HEK293 (cell line): ENCODE measurements around the gene PPM1E.

Source experiments
- CTCF ChIA-PET: fragments of 350-600 bp; formaldehyde crosslinking; extraction: SDS; loops from one replicate; lab custom pipeline; 2021; ENCODE audit warnings: antibody characterized with exemption; lab: Yijun Ruan, JAX
- POLR2A ChIA-PET: fragments of 300-600 bp; formaldehyde crosslinking; extraction: SDS; loops from one replicate; lab custom pipeline; 2020; ENCODE audit warnings: antibody characterized with exemption, inconsistent platforms; lab: Yijun Ruan, JAX
- H3K27ac ChIP-seq: fragments of 200-500 bp; sonication (Bioruptor generic); 2 replicates; pipeline ENCODE4 v1.5.1; 2014; ENCODE audit warnings: low read depth, low read length, control low read depth, inconsistent platforms; ENCODE audit errors: extremely low read depth
- H3K36me3 ChIP-seq, 2 experiments: fragments of 200-500 bp in 1 of 2; sonication (Bioruptor generic) in 1 of 2; 1 replicate in 1 of 2; 2 replicates in 1 of 2; pipeline ENCODE4 v1.5.1; 2014 to 2017; ENCODE audit warnings: inconsistent platforms in 2 of 2, low read length in 2 of 2; ENCODE audit not compliant: control insufficient read depth in 2 of 2, insufficient read depth in 1 of 2
- H3K4me1 ChIP-seq: fragments of 200-500 bp; sonication (Bioruptor generic); 2 replicates; pipeline ENCODE4 v1.5.1; 2014; ENCODE audit warnings: mild to moderate bottlenecking, low read length, inconsistent platforms; ENCODE audit not compliant: control insufficient read depth, insufficient read depth
- H3K4me3 ChIP-seq: 2 replicates; pipeline ENCODE4 v1.5.1; 2011; ENCODE audit warnings: low read depth, mild to moderate bottlenecking, control low read depth, low read length, moderate library complexity
- H3K9me3 ChIP-seq: fragments of 200-500 bp; sonication (Bioruptor generic); 2 replicates; pipeline ENCODE4 v1.5.1; 2014; ENCODE audit warnings: low read depth, low read length, inconsistent platforms; ENCODE audit not compliant: control insufficient read depth, insufficient read depth
- EGR2 ChIP-seq: fragments of 450-650 bp; formaldehyde crosslinking; IDR thresholded peaks from 2 replicates; pipeline ENCODE4 v1.5.1; 2016; ENCODE audit warnings: low read depth, missing biosample characterization, missing genetic modification characterization
- KLF10 ChIP-seq: fragments of 450-650 bp; IDR thresholded peaks from 2 replicates; pipeline ENCODE4 v1.5.1; 2018; ENCODE audit warnings: missing biosample characterization, mild to moderate bottlenecking, missing genetic modification characterization
- PATZ1 ChIP-seq: fragments of 450-650 bp; formaldehyde crosslinking; IDR thresholded peaks from 2 replicates; pipeline ENCODE4 v1.5.1; 2016; ENCODE audit warnings: missing biosample characterization, missing genetic modification characterization
- SP2 ChIP-seq: fragments of 450-650 bp; formaldehyde crosslinking; IDR thresholded peaks from 2 replicates; pipeline ENCODE4 v1.5.1; 2016; ENCODE audit warnings: missing biosample characterization, missing genetic modification characterization
- SP7 ChIP-seq: fragments of 450-650 bp; formaldehyde crosslinking; IDR thresholded peaks from 2 replicates; pipeline ENCODE4 v1.5.1; 2016; ENCODE audit warnings: missing biosample characterization, missing genetic modification characterization
- ZBTB1 ChIP-seq: fragments of 450-650 bp; formaldehyde crosslinking; IDR thresholded peaks from 2 replicates; pipeline ENCODE4 v1.5.1; 2016; ENCODE audit warnings: missing biosample characterization, missing genetic modification characterization
- ZBTB48 ChIP-seq: fragments of 450-650 bp; formaldehyde crosslinking; IDR thresholded peaks from 2 replicates; pipeline ENCODE4 v1.5.1; 2016; ENCODE audit warnings: missing biosample characterization, missing genetic modification characterization
- ZFHX2 ChIP-seq: fragments of 450-650 bp; formaldehyde crosslinking; conservative IDR thresholded peaks from 2 replicates; pipeline ENCODE4 v1.5.1; 2016; ENCODE audit warnings: missing biosample characterization, missing genetic modification characterization
- ZFP3 ChIP-seq: fragments of 450-650 bp; formaldehyde crosslinking; IDR thresholded peaks from 2 replicates; pipeline ENCODE4 v1.5.1; 2016; ENCODE audit warnings: low read depth, missing biosample characterization, missing genetic modification characterization
- ZNF350 ChIP-seq: fragments of 450-650 bp; formaldehyde crosslinking; IDR thresholded peaks from 2 replicates; pipeline ENCODE4 v1.5.0; 2017; ENCODE audit warnings: missing biosample characterization, mild to moderate bottlenecking, missing genetic modification characterization
- ZNF473 ChIP-seq: fragments of 450-650 bp; formaldehyde crosslinking; IDR thresholded peaks from 2 replicates; pipeline ENCODE4 v1.5.1; 2017; ENCODE audit warnings: missing biosample characterization, missing genetic modification characterization
- ZNF555 ChIP-seq: fragments of 450-650 bp; formaldehyde crosslinking; conservative IDR thresholded peaks from 2 replicates; pipeline ENCODE4 v1.5.1; 2017; ENCODE audit warnings: missing biosample characterization, mild to moderate bottlenecking, missing genetic modification characterization, inconsistent platforms
- ZNF701 ChIP-seq: fragments of 450-650 bp; formaldehyde crosslinking; IDR thresholded peaks from 2 replicates; pipeline ENCODE4 v1.5.1; 2016; ENCODE audit warnings: missing biosample characterization, missing genetic modification characterization
- ZNF768 ChIP-seq: fragments of 450-650 bp; formaldehyde crosslinking; IDR thresholded peaks from 2 replicates; pipeline ENCODE4 v1.5.1; 2018; ENCODE audit warnings: missing biosample characterization, mild to moderate bottlenecking, missing genetic modification characterization
- TF ChIP-seq, protein P1 (sequence below): fragments of 450-650 bp; formaldehyde crosslinking; IDR thresholded peaks from 2 replicates; pipeline ENCODE4 v1.5.1; 2017; ENCODE audit warnings: missing biosample characterization, missing genetic modification characterization
- TF ChIP-seq, protein P2 (sequence below): fragments of 450-650 bp; formaldehyde crosslinking; IDR thresholded peaks from 2 replicates; pipeline ENCODE4 v1.5.1; 2017; ENCODE audit warnings: missing biosample characterization, missing genetic modification characterization
- TF ChIP-seq, protein P3 (sequence below): fragments of 450-650 bp; formaldehyde crosslinking; IDR thresholded peaks from 2 replicates; pipeline ENCODE4 v1.5.1; 2016; ENCODE audit warnings: missing biosample characterization, missing genetic modification characterization
- TF ChIP-seq, protein P4 (sequence below): fragments of 450-650 bp; formaldehyde crosslinking; optimal IDR thresholded peaks from 2 replicates; pipeline ENCODE3; 2016; ENCODE audit warnings: missing biosample characterization, mild to moderate bottlenecking, missing genetic modification characterization
- TF ChIP-seq, protein P5 (sequence below): fragments of 450-650 bp; formaldehyde crosslinking; IDR thresholded peaks from 2 replicates; pipeline ENCODE4 v1.5.1; 2016; ENCODE audit warnings: missing biosample characterization, missing genetic modification characterization

The PPM1E gene

DNA sequence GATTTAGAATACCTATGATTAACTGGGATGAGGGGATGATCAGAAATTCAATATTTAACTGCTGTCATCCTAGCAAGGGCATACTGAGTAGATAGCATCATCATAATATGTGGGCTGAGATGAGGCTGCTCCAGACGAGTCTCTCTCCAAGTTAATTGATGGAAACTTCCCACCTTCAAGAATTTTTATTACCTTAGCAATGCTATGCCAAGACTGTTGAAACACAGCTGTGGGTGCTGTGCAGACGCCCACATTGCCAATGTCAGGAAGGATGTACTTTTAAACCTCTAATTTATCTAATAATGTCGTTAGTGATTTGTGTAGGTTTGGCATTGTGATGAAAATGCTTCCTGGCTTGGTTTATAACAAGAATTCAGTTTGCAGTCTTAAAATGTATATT, 180.6 kb downstream of the PPM1E start:
- Histone ChIP-seq H3K36me3 (no peaks in the 10 kb centered on the region), H3K27ac (no peak overlapping the region), H3K4me3 (no peak overlapping the region), H3K4me1 (no peaks in the 10 kb centered on the region), H3K9me3 (no peaks in the 10 kb centered on the region)
- TF ChIP-seq EGR2 (tag by site-specific recombination) (peak; percentile 82), ZNF768 (tag by site-specific recombination) (no peak), ZFHX2 (tag by site-specific recombination) (peak; percentile 86), SP7 (tag by site-specific recombination) (peak; percentile 47; the same call in 1 of the 2 replicates), ZBTB1 (no peak)
- POLR2A ChIA-PET: no interaction called here
- CTCF ChIA-PET: interaction anchor here (1.1 kb wide), 1 partner anchor 20 kb away, joined by 3 read pairs; no protein-coding TSS in a partner anchor

GRCh38 chr17:58944166-58944565, 188.5 kb downstream of the PPM1E start:
- ChIA-PET CTCF (interaction anchor here (1.0 kb wide), 1 partner anchor 9 kb away, joined by 5 read pairs; no protein-coding TSS in a partner anchor), POLR2A (no interaction called here)
- no peaks in the 10 kb centered on the region for H3K9me3 ChIP-seq
- H3K27ac ChIP-seq: no peak overlapping the region
- no peak overlapping the region for H3K4me3 ChIP-seq
- TF ChIP-seq ZFP3 (tag by site-specific recombination) (no peak), SP2 (no peak), ZBTB48 (tag by site-specific recombination) (no peak), KLF10 (tag by site-specific recombination) (no peak), ZNF350 (no peak), ZNF555 (no peak), PATZ1 (tag by site-specific recombination) (no peak), EGR2 (tag by site-specific recombination) (no peak), ZNF701 (tag by site-specific recombination) (no peak), ZNF473 (tag by site-specific recombination) (no peak)
- TF ChIP-seq, protein P1, sequence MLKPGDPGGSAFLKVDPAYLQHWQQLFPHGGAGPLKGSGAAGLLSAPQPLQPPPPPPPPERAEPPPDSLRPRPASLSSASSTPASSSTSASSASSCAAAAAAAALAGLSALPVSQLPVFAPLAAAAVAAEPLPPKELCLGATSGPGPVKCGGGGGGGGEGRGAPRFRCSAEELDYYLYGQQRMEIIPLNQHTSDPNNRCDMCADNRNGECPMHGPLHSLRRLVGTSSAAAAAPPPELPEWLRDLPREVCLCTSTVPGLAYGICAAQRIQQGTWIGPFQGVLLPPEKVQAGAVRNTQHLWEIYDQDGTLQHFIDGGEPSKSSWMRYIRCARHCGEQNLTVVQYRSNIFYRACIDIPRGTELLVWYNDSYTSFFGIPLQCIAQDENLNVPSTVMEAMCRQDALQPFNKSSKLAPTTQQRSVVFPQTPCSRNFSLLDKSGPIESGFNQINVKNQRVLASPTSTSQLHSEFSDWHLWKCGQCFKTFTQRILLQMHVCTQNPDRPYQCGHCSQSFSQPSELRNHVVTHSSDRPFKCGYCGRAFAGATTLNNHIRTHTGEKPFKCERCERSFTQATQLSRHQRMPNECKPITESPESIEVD (tag by site-specific recombination): no peak
- TF ChIP-seq, protein P2, sequence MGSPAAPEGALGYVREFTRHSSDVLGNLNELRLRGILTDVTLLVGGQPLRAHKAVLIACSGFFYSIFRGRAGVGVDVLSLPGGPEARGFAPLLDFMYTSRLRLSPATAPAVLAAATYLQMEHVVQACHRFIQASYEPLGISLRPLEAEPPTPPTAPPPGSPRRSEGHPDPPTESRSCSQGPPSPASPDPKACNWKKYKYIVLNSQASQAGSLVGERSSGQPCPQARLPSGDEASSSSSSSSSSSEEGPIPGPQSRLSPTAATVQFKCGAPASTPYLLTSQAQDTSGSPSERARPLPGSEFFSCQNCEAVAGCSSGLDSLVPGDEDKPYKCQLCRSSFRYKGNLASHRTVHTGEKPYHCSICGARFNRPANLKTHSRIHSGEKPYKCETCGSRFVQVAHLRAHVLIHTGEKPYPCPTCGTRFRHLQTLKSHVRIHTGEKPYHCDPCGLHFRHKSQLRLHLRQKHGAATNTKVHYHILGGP: no peak
- TF ChIP-seq, protein P3, sequence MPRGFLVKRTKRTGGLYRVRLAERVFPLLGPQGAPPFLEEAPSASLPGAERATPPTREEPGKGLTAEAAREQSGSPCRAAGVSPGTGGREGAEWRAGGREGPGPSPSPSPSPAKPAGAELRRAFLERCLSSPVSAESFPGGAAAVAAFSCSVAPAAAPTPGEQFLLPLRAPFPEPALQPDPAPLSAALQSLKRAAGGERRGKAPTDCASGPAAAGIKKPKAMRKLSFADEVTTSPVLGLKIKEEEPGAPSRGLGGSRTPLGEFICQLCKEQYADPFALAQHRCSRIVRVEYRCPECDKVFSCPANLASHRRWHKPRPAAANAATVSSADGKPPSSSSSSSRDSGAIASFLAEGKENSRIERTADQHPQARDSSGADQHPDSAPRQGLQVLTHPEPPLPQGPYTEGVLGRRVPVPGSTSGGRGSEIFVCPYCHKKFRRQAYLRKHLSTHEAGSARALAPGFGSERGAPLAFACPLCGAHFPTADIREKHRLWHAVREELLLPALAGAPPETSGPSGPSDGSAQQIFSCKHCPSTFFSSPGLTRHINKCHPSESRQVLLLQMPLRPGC: no peak
- TF ChIP-seq, protein P4, sequence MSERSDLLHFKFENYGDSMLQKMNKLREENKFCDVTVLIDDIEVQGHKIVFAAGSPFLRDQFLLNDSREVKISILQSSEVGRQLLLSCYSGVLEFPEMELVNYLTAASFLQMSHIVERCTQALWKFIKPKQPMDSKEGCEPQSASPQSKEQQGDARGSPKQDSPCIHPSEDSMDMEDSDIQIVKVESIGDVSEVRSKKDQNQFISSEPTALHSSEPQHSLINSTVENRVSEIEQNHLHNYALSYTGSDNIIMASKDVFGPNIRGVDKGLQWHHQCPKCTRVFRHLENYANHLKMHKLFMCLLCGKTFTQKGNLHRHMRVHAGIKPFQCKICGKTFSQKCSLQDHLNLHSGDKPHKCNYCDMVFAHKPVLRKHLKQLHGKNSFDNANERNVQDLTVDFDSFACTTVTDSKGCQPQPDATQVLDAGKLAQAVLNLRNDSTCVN: no peak
- TF ChIP-seq, protein P5, sequence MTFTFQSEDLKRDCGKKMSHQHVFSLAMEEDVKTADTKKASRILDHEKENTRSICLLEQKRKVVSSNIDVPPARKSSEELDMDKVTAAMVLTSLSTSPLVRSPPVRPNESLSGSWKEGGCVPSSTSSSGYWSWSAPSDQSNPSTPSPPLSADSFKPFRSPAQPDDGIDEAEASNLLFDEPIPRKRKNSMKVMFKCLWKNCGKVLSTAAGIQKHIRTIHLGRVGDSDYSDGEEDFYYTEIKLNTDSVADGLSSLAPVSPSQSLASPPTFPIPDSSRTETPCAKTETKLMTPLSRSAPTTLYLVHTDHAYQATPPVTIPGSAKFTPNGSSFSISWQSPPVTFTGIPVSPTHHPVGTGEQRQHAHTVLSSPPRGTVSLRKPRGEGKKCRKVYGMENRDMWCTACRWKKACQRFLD (tag by site-specific recombination): no peak
- H3K36me3 ChIP-seq: no peaks in the 10 kb centered on the region
- no peaks in the 10 kb centered on the region for H3K4me1 ChIP-seq
